Measurements from ENCODE around the gene HMOX1.

The HMOX1 gene

DNA sequence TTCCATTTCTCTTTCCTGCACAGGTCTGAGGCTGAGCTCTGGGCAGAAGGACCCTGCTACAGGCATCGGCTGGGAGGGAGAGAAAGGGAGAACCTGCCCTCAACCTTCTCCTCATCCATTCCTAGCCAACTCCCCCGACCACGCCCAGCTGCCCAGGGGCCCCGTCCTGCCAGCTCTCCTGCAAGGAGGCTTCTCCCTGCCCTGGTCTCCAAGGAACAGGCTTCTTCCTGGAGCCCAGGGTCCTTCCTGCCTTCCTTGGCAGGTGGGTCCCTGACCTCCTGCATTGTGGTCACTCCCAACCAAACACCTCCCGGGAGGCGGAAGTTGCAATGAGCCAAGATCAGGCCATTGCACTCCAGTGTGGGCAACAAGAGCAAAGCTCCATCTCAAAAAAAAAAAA is 12.5 kb upstream of the HMOX1 start:
- Histone ChIP-seq H3K4me3 (ENCODE audit: low read length) (no peak overlapping the region), H3K79me2 (ENCODE audit: control insufficient read depth, low read length) (no peaks in the 10 kb centered on the region), H3K4me2 (ENCODE audit: low read length) (no peak overlapping the region), H4K20me1 (ENCODE audit: control insufficient read depth, insufficient read depth, low read depth, low read length) (no peaks in the 10 kb centered on the region), H3K36me3 (ENCODE audit: control insufficient read depth, low read length) (no peaks in the 10 kb centered on the region), H3K9me3 (ENCODE audit: control insufficient read depth, insufficient read depth, low read length) (no peaks in the 10 kb centered on the region), H3K4me1 (ENCODE audit: control insufficient read depth, low read length) (peaks cover 22% of the 10 kb centered on the region), H3K27me3 (ENCODE audit: control insufficient read depth, low read length) (no peaks in the 10 kb centered on the region), H3K27ac (ENCODE audit: low read depth, low read length) (no peak overlapping the region), H3F3A (ENCODE audit: control insufficient read depth, insufficient read depth) (no peaks in the 10 kb centered on the region), H3K9me2 (replicated peaks; ENCODE audit: control insufficient read depth, low read length) (no peaks in the 10 kb centered on the region)
- TF ChIP-seq CTCF (IDR thresholded peaks at IDR 0.05; ENCODE audit: low read depth, low read length, poor library complexity, severe bottlenecking) (no peak), EZH2phosphoT487 (IDR thresholded peaks at IDR 0.05; ENCODE audit: borderline replicate concordance, low read length) (no peak)

- Histone ChIP-seq H3K4me1 (ENCODE audit: control insufficient read depth, low read length) (peaks cover 22% of the 10 kb centered on the region), H4K20me1 (ENCODE audit: control insufficient read depth, insufficient read depth, low read depth, low read length) (no peaks in the 10 kb centered on the region), H3K27ac (ENCODE audit: low read depth, low read length) (no peak overlapping the region), H3K27me3 (ENCODE audit: control insufficient read depth, low read length) (no peaks in the 10 kb centered on the region), H3F3A (ENCODE audit: control insufficient read depth, insufficient read depth) (no peaks in the 10 kb centered on the region), H3K4me3 (ENCODE audit: low read length) (no peak overlapping the region), H3K79me2 (ENCODE audit: control insufficient read depth, low read length) (no peaks in the 10 kb centered on the region), H3K4me2 (ENCODE audit: low read length) (no peak overlapping the region), H3K9me3 (ENCODE audit: control insufficient read depth, insufficient read depth, low read length) (no peaks in the 10 kb centered on the region), H3K9me2 (replicated peaks; ENCODE audit: control insufficient read depth, low read length) (no peaks in the 10 kb centered on the region), H3K36me3 (ENCODE audit: control insufficient read depth, low read length) (no peaks in the 10 kb centered on the region)
- TF ChIP-seq EZH2phosphoT487 (IDR thresholded peaks at IDR 0.05; ENCODE audit: borderline replicate concordance, low read length), result no peak
- no peak for TF ChIP-seq CTCF (IDR thresholded peaks at IDR 0.05; ENCODE audit: low read depth, low read length, poor library complexity, severe bottlenecking)
Measured at GRCh38 chr22:35369996-35370395, 10.9 kb upstream of the HMOX1 start.

DNA sequence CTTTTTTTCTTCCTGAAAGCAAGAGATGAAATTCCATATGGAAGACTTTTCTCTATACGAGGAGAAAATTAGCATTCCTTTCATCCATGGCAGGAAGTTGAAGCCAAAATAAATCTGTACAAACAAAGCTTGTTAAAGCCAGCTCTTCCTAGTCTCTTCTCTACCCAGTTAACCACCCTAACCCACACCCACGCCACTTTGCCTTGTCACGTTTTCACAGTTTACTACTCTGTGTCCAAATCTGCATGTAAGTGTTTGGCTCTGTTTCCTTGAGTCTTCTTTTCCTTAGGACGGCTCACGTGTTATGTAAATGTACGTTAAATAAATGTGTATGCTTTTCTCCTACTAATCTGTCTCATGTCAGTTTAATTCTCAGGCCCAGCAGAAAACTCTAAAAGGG is 7.1 kb upstream of the HMOX1 start:
- Histone ChIP-seq H3K4me1 (ENCODE audit: control insufficient read depth, low read length) (peaks cover 19% of the 10 kb centered on the region), H3F3A (ENCODE audit: control insufficient read depth, insufficient read depth) (peaks cover 3% of the 10 kb centered on the region; the same call in 1 of the 2 replicates)

More for the DNA sequence above, 7.1 kb upstream of the HMOX1 start:
- Histone ChIP-seq H4K20me1 (ENCODE audit: control insufficient read depth, insufficient read depth, low read depth, low read length) (no peaks in the 10 kb centered on the region), H3K4me3 (ENCODE audit: low read length) (no peak overlapping the region), H3K27ac (ENCODE audit: low read depth, low read length) (no peak overlapping the region), H3K27me3 (ENCODE audit: control insufficient read depth, low read length) (no peaks in the 10 kb centered on the region), H3K9me2 (replicated peaks; ENCODE audit: control insufficient read depth, low read length) (no peaks in the 10 kb centered on the region), H3K79me2 (ENCODE audit: control insufficient read depth, low read length) (no peaks in the 10 kb centered on the region), H3K4me2 (ENCODE audit: low read length) (no peak overlapping the region), H3K9me3 (ENCODE audit: control insufficient read depth, insufficient read depth, low read length) (no peaks in the 10 kb centered on the region), H3K36me3 (ENCODE audit: control insufficient read depth, low read length) (no peaks in the 10 kb centered on the region)
- TF ChIP-seq CTCF (IDR thresholded peaks at IDR 0.05; ENCODE audit: low read depth, low read length, poor library complexity, severe bottlenecking) (no peak), EZH2phosphoT487 (IDR thresholded peaks at IDR 0.05; ENCODE audit: borderline replicate concordance, low read length) (no peak)

Data from DOHH2 (cell line).